SK-N-SH (cell line): Measurements from ENCODE around the gene ASTL. TPM values are rescaled to one million over a fixed set of nuclear protein-coding genes. Genes with fewer than 3 reads are reported as not detected.

Source experiments
- CTCF ChIA-PET: fragments of 300-600, 350-600 bp; formaldehyde crosslinking; extraction: SDS; loops from one replicate; lab custom pipeline; 2021; lab: Yijun Ruan, JAX
- POLR2A ChIA-PET: fragments of 350-600 bp; sonication (Branson Sonifier 250); formaldehyde crosslinking; extraction: SDS; loops from one replicate; lab custom pipeline; 2020; ENCODE audit warnings: antibody characterized with exemption, inconsistent platforms; lab: Yijun Ruan, JAX
- DNase-seq: peaks from one replicate; pipeline ENCODE4 v3.0.0; 2012
- H2AFZ ChIP-seq: fragments of 200-600 bp; sonication (generic); 2 replicates; pipeline ENCODE4 v1.8.1; 2016; ENCODE audit warnings: antibody characterized with exemption, mild to moderate bottlenecking, low read depth
- H3F3A ChIP-seq: fragments of 200-600 bp; sonication (generic); replicated peaks from 2 replicates; pipeline ENCODE3; 2016; ENCODE audit warnings: antibody characterized with exemption, mild to moderate bottlenecking; ENCODE audit not compliant: insufficient read depth
- H3K27ac ChIP-seq, 2 experiments: fragments of 200-500 bp in 1 of 2; fragments of 200-600 bp in 1 of 2; sonication (Bioruptor generic) in 1 of 2; sonication (generic), shearing (Covaris generic) in 1 of 2; 2 replicates each; pipeline versions ENCODE4 v1.5.1 to v1.6.1; 2014 to 2016; ENCODE audit warnings: low read depth in 2 of 2, inconsistent platforms in 1 of 2, low read length in 1 of 2, mild to moderate bottlenecking in 1 of 2, mixed read lengths in 1 of 2
- H3K27me3 ChIP-seq: fragments of 200-600 bp; sonication (generic), shearing (Covaris generic); 2 replicates; pipeline ENCODE4 v1.6.1; 2016; ENCODE audit warnings: mixed run types; ENCODE audit not compliant: insufficient read depth
- H3K36me3 ChIP-seq, 2 experiments: fragments of 200-500 bp in 1 of 2; fragments of 200-600 bp in 1 of 2; sonication (Bioruptor generic) in 1 of 2; sonication (generic) in 1 of 2; replicated peaks in 1 of 2; 2 replicates each; pipeline versions ENCODE3 to v1.5.1; 2014 to 2016; ENCODE audit warnings: low read length in 1 of 2, mild to moderate bottlenecking in 1 of 2; ENCODE audit not compliant: insufficient read depth in 2 of 2, control insufficient read depth in 1 of 2
- H3K4me1 ChIP-seq, 2 experiments: fragments of 200-500 bp in 1 of 2; fragments of 200-600 bp in 1 of 2; sonication (Bioruptor generic) in 1 of 2; sonication (generic), shearing (Covaris generic) in 1 of 2; 2 replicates each; pipeline versions ENCODE4 v1.5.1 to v1.6.1; 2014 to 2016; ENCODE audit warnings: low read depth in 1 of 2, low read length in 1 of 2, mixed run types in 1 of 2; ENCODE audit not compliant: insufficient read depth in 2 of 2, control insufficient read depth in 1 of 2
- H3K4me2 ChIP-seq: fragments of 200-600 bp; sonication (generic), shearing (Covaris generic); 2 replicates; pipeline ENCODE4 v1.6.1; 2017; ENCODE audit warnings: mixed run types
- H3K4me3 ChIP-seq, 2 experiments: fragments of 200-500 bp in 1 of 2; fragments of 200-600 bp in 1 of 2; sonication (Bioruptor generic) in 1 of 2; sonication (generic), shearing (Covaris generic) in 1 of 2; 2 replicates each; pipeline versions ENCODE4 v1.5.1 to v1.8.1; 2014 to 2016; ENCODE audit warnings: low read depth in 2 of 2, inconsistent platforms in 1 of 2, low read length in 1 of 2, mild to moderate bottlenecking in 1 of 2, mixed read lengths in 1 of 2, moderate library complexity in 1 of 2
- H3K79me2 ChIP-seq: fragments of 200-600 bp; sonication (generic); 2 replicates; pipeline ENCODE4 v1.8.1; 2017; ENCODE audit warnings: mild to moderate bottlenecking; ENCODE audit not compliant: insufficient read depth
- H3K9ac ChIP-seq: fragments of 200-600 bp; sonication (generic); 2 replicates; pipeline ENCODE4 v1.6.1; 2017; ENCODE audit warnings: mixed run types
- H3K9me2 ChIP-seq: fragments of 200-600 bp; sonication (generic); 2 replicates; pipeline ENCODE4 v1.6.1; 2017; ENCODE audit warnings: mixed run types
- H3K9me3 ChIP-seq: fragments of 200-600 bp; sonication (generic); 2 replicates; pipeline ENCODE4 v1.6.1; 2017; ENCODE audit warnings: mixed run types, mild to moderate bottlenecking, moderate library complexity
- H4K20me1 ChIP-seq: fragments of 200-600 bp; sonication (generic); 2 replicates; pipeline ENCODE4 v1.6.1; 2017; ENCODE audit warnings: mild to moderate bottlenecking, mixed run types; ENCODE audit not compliant: insufficient read depth
- ELF1 ChIP-seq: IDR thresholded peaks from 2 replicates; pipeline ENCODE4 v1.4.0; 2012
- EZH2phosphoT487 ChIP-seq: fragments of 200-600 bp; sonication (generic); IDR thresholded peaks from 2 replicates; pipeline ENCODE4 v1.6.1; 2017; ENCODE audit warnings: low read depth, mixed run types, mild to moderate bottlenecking, antibody characterized with exemption, moderate library complexity, borderline replicate concordance
- FOSL2 ChIP-seq: IDR thresholded peaks from 2 replicates; pipeline ENCODE4 v1.4.0; 2012; ENCODE audit warnings: low read depth, mild to moderate bottlenecking, moderate library complexity, borderline replicate concordance
- GABPA ChIP-seq: IDR thresholded peaks from 2 replicates; pipeline ENCODE4 v1.4.0; 2012; ENCODE audit warnings: low read depth, mild to moderate bottlenecking
- JUND ChIP-seq: IDR thresholded peaks from 2 replicates; pipeline ENCODE4 v1.4.0; 2012
- MAX ChIP-seq: IDR thresholded peaks from 2 replicates; pipeline ENCODE4 v1.4.0; 2012; ENCODE audit warnings: low read depth
- NFIC ChIP-seq: IDR thresholded peaks from 2 replicates; pipeline ENCODE4 v1.4.0; 2012; ENCODE audit warnings: borderline replicate concordance
- NRF1 ChIP-seq: IDR thresholded peaks from 2 replicates; pipeline ENCODE4 v1.6.1; 2012; ENCODE audit warnings: low read depth, mild to moderate bottlenecking, low read length
- POLR2AphosphoS5 ChIP-seq: IDR thresholded peaks from 2 replicates; pipeline ENCODE4 v1.6.1; 2012; ENCODE audit warnings: low read depth, low read length
- RAD21 ChIP-seq: IDR thresholded peaks from 2 replicates; pipeline ENCODE4 v1.6.1; 2012; ENCODE audit warnings: mild to moderate bottlenecking, low read length
- RCOR1 ChIP-seq: fragments of 150-350 bp; IDR thresholded peaks from 2 replicates; pipeline ENCODE4 v1.6.1; 2017; ENCODE audit warnings: antibody characterized with exemption, low read length
- RXRA ChIP-seq: IDR thresholded peaks from 2 replicates; pipeline ENCODE4 v1.4.0; 2012; ENCODE audit warnings: low read depth, mild to moderate bottlenecking, borderline replicate concordance
- TCF12 ChIP-seq: IDR thresholded peaks from 2 replicates; pipeline ENCODE4 v1.4.0; 2012
- TEAD4 ChIP-seq: IDR thresholded peaks from 2 replicates; pipeline ENCODE4 v1.4.0; 2012; ENCODE audit warnings: mild to moderate bottlenecking, borderline replicate concordance; ENCODE audit not compliant: insufficient read depth
- USF1 ChIP-seq: IDR thresholded peaks from 2 replicates; pipeline ENCODE4 v1.4.0; 2012; ENCODE audit warnings: low read depth, borderline replicate concordance
- YY1 ChIP-seq: IDR thresholded peaks from 2 replicates; pipeline ENCODE4 v1.4.0; 2012; ENCODE audit warnings: low read depth, mild to moderate bottlenecking
- ZBTB33 ChIP-seq: IDR thresholded peaks from 2 replicates; pipeline ENCODE4 v1.4.0; 2012; ENCODE audit warnings: low read depth, borderline replicate concordance
- WGBS: methylation state at CpG from one replicate; pipeline ENCODE4 v1.1.6; 2017; ENCODE audit warnings: low lambda C conversion rate; 5-methylcytosine and 5-hydroxymethylcytosine counted together
- polyA plus RNA-seq, 3 experiments: library from polyadenylated mRNA; depleted of rRNA; stranded (reverse); fragments of >200 nt; gene quantifications; 2 replicates each; pipeline ENCODE4 v1.2.3, GENCODE V29; 2012
- TF ChIP-seq, protein P1 (sequence below): IDR thresholded peaks from 2 replicates; pipeline ENCODE4; 2012
- TF ChIP-seq, protein P2 (sequence below): fragments of 150-350 bp; IDR thresholded peaks from 2 replicates; pipeline ENCODE4 v1.6.1; 2016; ENCODE audit warnings: mild to moderate bottlenecking, low read depth, low read length
- TF ChIP-seq, protein P3 (sequence below): fragments of 200-600 bp; sonication (generic); IDR thresholded peaks from 2 replicates; pipeline ENCODE4 v1.6.1; 2017; ENCODE audit warnings: antibody characterized with exemption, mild to moderate bottlenecking, moderate library complexity
- TF ChIP-seq, protein P4 (sequence below): IDR thresholded peaks from 2 replicates; pipeline ENCODE4 v1.6.1; 2012; ENCODE audit warnings: mild to moderate bottlenecking, low read depth, low read length, moderate library complexity

The ASTL gene
- not detected in 2 replicates for polyA plus RNA-seq (2012; rRNA removed)
- not detected in 2 replicates for polyA plus RNA-seq (2012; cell fraction: cytosol; rRNA removed)
- not detected in 2 replicates for polyA plus RNA-seq (2012; cell fraction: nucleus; rRNA removed)

DNA sequence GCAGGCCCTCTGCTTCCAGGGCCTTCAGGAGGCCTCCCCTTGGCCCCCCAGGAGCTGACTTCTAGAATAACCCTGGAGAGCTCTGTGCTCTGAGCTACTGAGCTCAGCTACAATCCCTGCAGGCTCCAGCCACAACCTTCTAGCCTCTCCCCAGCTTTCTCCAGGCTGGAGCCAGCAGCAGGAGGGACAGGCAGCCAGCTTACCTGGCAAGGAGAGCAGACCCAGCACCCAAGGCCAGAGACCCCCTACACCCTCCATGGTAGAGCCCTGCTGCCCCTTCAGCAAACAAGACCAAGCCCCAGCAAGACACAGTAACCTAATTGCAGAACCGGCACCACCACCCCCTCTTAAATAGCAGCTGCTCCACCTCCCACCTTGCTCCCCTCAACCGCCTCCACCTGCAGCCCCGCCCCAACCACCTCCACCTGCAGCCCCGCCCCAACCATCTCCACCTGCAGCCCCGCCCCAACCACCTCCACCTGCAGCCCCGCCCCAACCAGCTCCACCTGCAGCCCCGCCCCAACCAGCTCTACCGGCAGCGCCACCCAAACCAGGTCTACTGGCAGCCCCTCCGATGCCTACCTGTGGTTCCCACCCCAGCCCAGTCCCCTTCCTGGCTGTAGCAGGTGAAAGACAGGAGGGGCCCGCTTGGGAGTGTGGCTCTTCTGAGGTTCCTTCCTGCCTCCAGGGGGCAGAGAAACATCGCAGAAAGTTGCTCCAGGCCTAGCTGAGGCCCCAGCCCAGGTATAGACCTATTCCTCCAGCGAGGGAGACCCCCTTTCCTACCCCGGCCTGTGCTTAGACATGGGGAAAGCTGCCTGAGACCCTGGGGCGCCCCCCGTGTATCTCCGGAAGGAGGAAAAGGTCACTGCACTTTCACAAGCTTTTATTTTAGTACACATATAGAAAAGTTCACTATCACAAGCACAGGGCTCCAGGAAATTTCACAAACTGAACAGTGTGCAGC is at the start of gene ASTL:
ASTL (minus strand) TSS at position 324 of the 967 bp plus-strand sequence; CDS start at position 258, 66 bp downstream.
- no peaks in the 10 kb centered on the region for H3K9me2 ChIP-seq
- POLR2A ChIA-PET, result no interaction called here
- DNase-seq, result peak; percentile 73
- TF ChIP-seq JUND, result no peak
- no peak for TF ChIP-seq GABPA
- TF ChIP-seq RCOR1, result no peak
- TF ChIP-seq ELF1, result no peak
- no peak for TF ChIP-seq ZBTB33
- no peak for TF ChIP-seq USF1
- TF ChIP-seq TEAD4, result no peak
- TF ChIP-seq MAX, result no peak
- TF ChIP-seq POLR2AphosphoS5, result no peak
- TF ChIP-seq TCF12, result no peak
- no peak for TF ChIP-seq RXRA
- TF ChIP-seq, protein P1, sequence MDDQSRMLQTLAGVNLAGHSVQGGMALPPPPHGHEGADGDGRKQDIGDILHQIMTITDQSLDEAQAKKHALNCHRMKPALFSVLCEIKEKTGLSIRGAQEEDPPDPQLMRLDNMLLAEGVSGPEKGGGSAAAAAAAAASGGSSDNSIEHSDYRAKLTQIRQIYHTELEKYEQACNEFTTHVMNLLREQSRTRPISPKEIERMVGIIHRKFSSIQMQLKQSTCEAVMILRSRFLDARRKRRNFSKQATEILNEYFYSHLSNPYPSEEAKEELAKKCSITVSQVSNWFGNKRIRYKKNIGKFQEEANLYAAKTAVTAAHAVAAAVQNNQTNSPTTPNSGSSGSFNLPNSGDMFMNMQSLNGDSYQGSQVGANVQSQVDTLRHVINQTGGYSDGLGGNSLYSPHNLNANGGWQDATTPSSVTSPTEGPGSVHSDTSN, result no peak
- no peak for TF ChIP-seq NFIC
- no peak for TF ChIP-seq YY1
- no peak for TF ChIP-seq NRF1
- no peak for TF ChIP-seq FOSL2
- TF ChIP-seq, protein P2, sequence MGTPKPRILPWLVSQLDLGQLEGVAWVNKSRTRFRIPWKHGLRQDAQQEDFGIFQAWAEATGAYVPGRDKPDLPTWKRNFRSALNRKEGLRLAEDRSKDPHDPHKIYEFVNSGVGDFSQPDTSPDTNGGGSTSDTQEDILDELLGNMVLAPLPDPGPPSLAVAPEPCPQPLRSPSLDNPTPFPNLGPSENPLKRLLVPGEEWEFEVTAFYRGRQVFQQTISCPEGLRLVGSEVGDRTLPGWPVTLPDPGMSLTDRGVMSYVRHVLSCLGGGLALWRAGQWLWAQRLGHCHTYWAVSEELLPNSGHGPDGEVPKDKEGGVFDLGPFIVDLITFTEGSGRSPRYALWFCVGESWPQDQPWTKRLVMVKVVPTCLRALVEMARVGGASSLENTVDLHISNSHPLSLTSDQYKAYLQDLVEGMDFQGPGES, result no peak
- TF ChIP-seq, protein P3, sequence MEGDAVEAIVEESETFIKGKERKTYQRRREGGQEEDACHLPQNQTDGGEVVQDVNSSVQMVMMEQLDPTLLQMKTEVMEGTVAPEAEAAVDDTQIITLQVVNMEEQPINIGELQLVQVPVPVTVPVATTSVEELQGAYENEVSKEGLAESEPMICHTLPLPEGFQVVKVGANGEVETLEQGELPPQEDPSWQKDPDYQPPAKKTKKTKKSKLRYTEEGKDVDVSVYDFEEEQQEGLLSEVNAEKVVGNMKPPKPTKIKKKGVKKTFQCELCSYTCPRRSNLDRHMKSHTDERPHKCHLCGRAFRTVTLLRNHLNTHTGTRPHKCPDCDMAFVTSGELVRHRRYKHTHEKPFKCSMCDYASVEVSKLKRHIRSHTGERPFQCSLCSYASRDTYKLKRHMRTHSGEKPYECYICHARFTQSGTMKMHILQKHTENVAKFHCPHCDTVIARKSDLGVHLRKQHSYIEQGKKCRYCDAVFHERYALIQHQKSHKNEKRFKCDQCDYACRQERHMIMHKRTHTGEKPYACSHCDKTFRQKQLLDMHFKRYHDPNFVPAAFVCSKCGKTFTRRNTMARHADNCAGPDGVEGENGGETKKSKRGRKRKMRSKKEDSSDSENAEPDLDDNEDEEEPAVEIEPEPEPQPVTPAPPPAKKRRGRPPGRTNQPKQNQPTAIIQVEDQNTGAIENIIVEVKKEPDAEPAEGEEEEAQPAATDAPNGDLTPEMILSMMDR, result peak; percentile 53
- TF ChIP-seq RAD21, result peak; percentile 71
- TF ChIP-seq EZH2phosphoT487, result no peak
- TF ChIP-seq, protein P4, sequence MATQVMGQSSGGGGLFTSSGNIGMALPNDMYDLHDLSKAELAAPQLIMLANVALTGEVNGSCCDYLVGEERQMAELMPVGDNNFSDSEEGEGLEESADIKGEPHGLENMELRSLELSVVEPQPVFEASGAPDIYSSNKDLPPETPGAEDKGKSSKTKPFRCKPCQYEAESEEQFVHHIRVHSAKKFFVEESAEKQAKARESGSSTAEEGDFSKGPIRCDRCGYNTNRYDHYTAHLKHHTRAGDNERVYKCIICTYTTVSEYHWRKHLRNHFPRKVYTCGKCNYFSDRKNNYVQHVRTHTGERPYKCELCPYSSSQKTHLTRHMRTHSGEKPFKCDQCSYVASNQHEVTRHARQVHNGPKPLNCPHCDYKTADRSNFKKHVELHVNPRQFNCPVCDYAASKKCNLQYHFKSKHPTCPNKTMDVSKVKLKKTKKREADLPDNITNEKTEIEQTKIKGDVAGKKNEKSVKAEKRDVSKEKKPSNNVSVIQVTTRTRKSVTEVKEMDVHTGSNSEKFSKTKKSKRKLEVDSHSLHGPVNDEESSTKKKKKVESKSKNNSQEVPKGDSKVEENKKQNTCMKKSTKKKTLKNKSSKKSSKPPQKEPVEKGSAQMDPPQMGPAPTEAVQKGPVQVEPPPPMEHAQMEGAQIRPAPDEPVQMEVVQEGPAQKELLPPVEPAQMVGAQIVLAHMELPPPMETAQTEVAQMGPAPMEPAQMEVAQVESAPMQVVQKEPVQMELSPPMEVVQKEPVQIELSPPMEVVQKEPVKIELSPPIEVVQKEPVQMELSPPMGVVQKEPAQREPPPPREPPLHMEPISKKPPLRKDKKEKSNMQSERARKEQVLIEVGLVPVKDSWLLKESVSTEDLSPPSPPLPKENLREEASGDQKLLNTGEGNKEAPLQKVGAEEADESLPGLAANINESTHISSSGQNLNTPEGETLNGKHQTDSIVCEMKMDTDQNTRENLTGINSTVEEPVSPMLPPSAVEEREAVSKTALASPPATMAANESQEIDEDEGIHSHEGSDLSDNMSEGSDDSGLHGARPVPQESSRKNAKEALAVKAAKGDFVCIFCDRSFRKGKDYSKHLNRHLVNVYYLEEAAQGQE, result no peak

More for the DNA sequence above, at the start of gene ASTL:
- H3K9ac ChIP-seq, result no peak within 1 kb of the TSS
- H3K4me2 ChIP-seq, result no peak within 1 kb of the TSS
- no peaks in the 10 kb centered on the region for H3K36me3 ChIP-seq
- H2AFZ ChIP-seq, result no peak within 1 kb of the TSS
- H3K9me3 ChIP-seq, result no peaks in the 10 kb centered on the region
- H3K4me3 ChIP-seq, result no peak within 1 kb of the TSS; a peak in 1 of 4 replicates
- peaks cover 0 to 22% of the 10 kb centered on the region in 2 experiments; a peak in 1 of 4 replicates for H3K4me1 ChIP-seq
- H3K79me2 ChIP-seq, result no peaks in the 10 kb centered on the region
- peaks cover 7% of the 10 kb centered on the region; the same call in 1 of the 2 replicates for H3K27me3 ChIP-seq
- H3K27ac ChIP-seq, result no peak within 1 kb of the TSS
- WGBS, result 60% methylated on average over 17 of the region's 17 CpGs
- CTCF ChIA-PET, result interaction anchor here (0.6 to 5.6 kb wide), 26 partner anchors 8 to 371 kb away, joined by 3 to 102 read pairs (median 4); partner anchors contain the start of genes ADRA2B and ANKRD36C
- no peaks in the 10 kb centered on the region for H4K20me1 ChIP-seq
- H3F3A ChIP-seq, result no peaks in the 10 kb centered on the region
